Measurements from ENCODE around the gene GGT5. TPM values are rescaled to one million over a fixed set of nuclear protein-coding genes. Genes with fewer than 3 reads are reported as not detected.

GGT5 gene
- total and polyA plus RNA-seq, 4 donors: 6.3 to 35.0 (median 20.2) TPM

GRCh38 chr22:24185501-24186351 is 59.2 kb downstream of the GGT5 start:
- WGBS: 95% methylated on average over 51 of the region's 51 CpGs
- no peak overlapping the region for H3K4me3 ChIP-seq (ENCODE audit: low read depth in 1 of 3, low read length in 3 of 3)
- H3K4me1 ChIP-seq (ENCODE audit: control insufficient read depth in 4 of 4, insufficient read depth in 4 of 4, low read length in 3 of 4): peaks cover 0 to 8% (median 6%) of the 10 kb centered on the region in 4 donors
- H3K27me3 ChIP-seq (ENCODE audit: control insufficient read depth in 4 of 4, insufficient read depth in 4 of 4, low read length in 3 of 4): no peaks in the 10 kb centered on the region
- H3K27ac ChIP-seq (ENCODE audit: low read depth in 1 of 2, low read length in 2 of 2): no peak overlapping the region
- no peak overlapping the region for H3K9ac ChIP-seq (ENCODE audit: low read depth in 1 of 2, low read length in 2 of 2)
- H3K9me3 ChIP-seq (ENCODE audit: control insufficient read depth in 4 of 4, low read length in 3 of 4): no peaks in the 10 kb centered on the region
- H3K36me3 ChIP-seq (ENCODE audit: control insufficient read depth in 4 of 4, insufficient read depth in 3 of 4, low read depth in 1 of 4, low read length in 3 of 4): no peaks in the 10 kb centered on the region
- TF ChIP-seq REST (IDR thresholded peaks at IDR 0.05): no peak
- TF ChIP-seq CTCF (IDR thresholded peaks at IDR 0.05; ENCODE audit: low read depth, low read length, missing input control): no peak
- TF ChIP-seq NR2F2 (IDR thresholded peaks at IDR 0.05): no peak
- no peak for TF ChIP-seq GABPA (IDR thresholded peaks at IDR 0.05 in 1 of 2, conservative IDR thresholded peaks at IDR 0.05 in 1 of 2)
- TF ChIP-seq HNF4G (IDR thresholded peaks at IDR 0.05): no peak
- TF ChIP-seq YY1 (IDR thresholded peaks at IDR 0.05): no peak
- no peak for TF ChIP-seq RXRA (IDR thresholded peaks at IDR 0.05)
- TF ChIP-seq HNF4A (conservative IDR thresholded peaks at IDR 0.05): no peak
- TF ChIP-seq SP1 (IDR thresholded peaks at IDR 0.05): no peak
- TF ChIP-seq MAX (IDR thresholded peaks at IDR 0.05): no peak
- TF ChIP-seq FOXA2 (IDR thresholded peaks at IDR 0.05): no peak
- TF ChIP-seq ATF3 (IDR thresholded peaks at IDR 0.05): no peak
- no peak for TF ChIP-seq ZBTB33 (IDR thresholded peaks at IDR 0.05)
- TF ChIP-seq EGR1 (IDR thresholded peaks at IDR 0.05; ENCODE audit: low read depth in 2 of 2): no peak
- TF ChIP-seq RAD21 (IDR thresholded peaks at IDR 0.05): no peak
- TF ChIP-seq JUND (IDR thresholded peaks at IDR 0.05): no peak
- TF ChIP-seq TAF1 (conservative IDR thresholded peaks at IDR 0.05): no peak
- no peak for DNase-seq (ENCODE audit: low spot score)

Data from liver (tissue), 9 donors.